Activated naive CD4-positive, alpha-beta T cell treated with anti-CD3 and anti-CD28 coated beads for 36 hours (primary cell): ENCODE measurements around the gene TTC24. TPM values are rescaled to one million over a fixed set of nuclear protein-coding genes. Genes with fewer than 3 reads are reported as not detected.
"Not testable (repeated sequence)": the region's sequence is repeated elsewhere in the genome, so short reads cannot be mapped to it uniquely, and the experiment has no call there.

Experiments used
- CTCF ChIA-PET: fragments of 350-600 bp; sonication (Branson Sonifier 250); formaldehyde crosslinking; loops from one replicate; lab custom pipeline; 2021; ENCODE audit warnings: antibody characterized with exemption; lab: Charles Lee
- DNase-seq: peaks from one replicate; pipeline ENCODE4 v3.0.0-alpha.2; 2020
- H3K27ac Mint-ChIP-seq: one replicate; pipeline ENCODE4 v1.8.0; 2021; ENCODE audit warnings: mild to moderate bottlenecking, mixed read lengths
- H3K27me3 Mint-ChIP-seq: one replicate; pipeline ENCODE4 v1.8.0; 2021; ENCODE audit warnings: low read depth, mixed read lengths
- H3K36me3 Mint-ChIP-seq: one replicate; pipeline ENCODE4 v1.8.0; 2021; ENCODE audit warnings: low read depth, mixed read lengths
- H3K4me1 Mint-ChIP-seq: one replicate; pipeline ENCODE4 v1.8.0; 2021; ENCODE audit warnings: low read depth, mixed read lengths
- H3K4me3 Mint-ChIP-seq: one replicate; pipeline ENCODE4 v1.8.0; 2021; ENCODE audit warnings: mild to moderate bottlenecking, moderate library complexity, mixed read lengths
- H3K9me3 Mint-ChIP-seq: one replicate; pipeline ENCODE4 v1.8.0; 2021; ENCODE audit warnings: mixed read lengths
- intact Hi-C: fragments of 100-400 bp; cut with micrococcal nuclease; formaldehyde crosslinking; loops from one replicate; pipeline ENCODE4 v1.15.1; 2023
- total RNA-seq, 2 experiments: library from RNA; stranded (reverse); gene quantifications; one replicate each; pipeline ENCODE4 v1.2.3, GENCODE V29; 2021

TTC24 gene
- total RNA-seq, 2 experiments from 2014 or later: 3.1 to 3.9 TPM

- peaks cover 23% of the 10 kb centered on the region for H3K36me3 Mint-ChIP-seq
- intact Hi-C loops: loop anchor here (1.0 to 2.0 kb wide), 7 partner anchors 8 to 144 kb away; partner anchors contain the start of genes MEF2D and NAXE
- peak overlapping the region; percentile 91 for H3K4me3 Mint-ChIP-seq
Observed at GRCh38 chr1:156600733-156601121, 21.2 kb downstream of the TTC24 start.

GRCh38 chr1:156601122-156601830 lies 21.8 kb downstream of the TTC24 start, which contains the start of gene GPATCH4:
Gene GPATCH4 (minus strand): TSS chr1:156601479.
- H3K36me3 Mint-ChIP-seq: peaks cover 23% of the 10 kb centered on the region
- H3K4me1 Mint-ChIP-seq: peaks cover 47% of the 10 kb centered on the region
- H3K27me3 Mint-ChIP-seq: no peaks in the 10 kb centered on the region
- peak within 1 kb of the TSS; percentile 97 for H3K27ac Mint-ChIP-seq
- H3K4me3 Mint-ChIP-seq: peak within 1 kb of the TSS; percentile 91
- peak; percentile 89 for DNase-seq
- intact Hi-C loops: loop anchor here (1.0 to 2.0 kb wide), 6 partner anchors 10 to 145 kb away; partner anchors contain the start of genes MEF2D and NAXE
- CTCF ChIA-PET: interaction anchor here (0.6 to 1.5 kb wide), 10 partner anchors 9 to 398 kb away, joined by 3 to 8 read pairs (median 4); partner anchors contain the start of genes MEF2D and NAXE
- H3K9me3 Mint-ChIP-seq: no peaks in the 10 kb centered on the region

More at GRCh38 chr1:156600733-156601121, 21.2 kb downstream of the TTC24 start:
- DNase-seq: no peak
- CTCF ChIA-PET: interaction anchor here (0.7 to 2.0 kb wide), 7 partner anchors 8 to 398 kb away, joined by 3 to 10 read pairs (median 4); partner anchors contain the start of genes MEF2D and NAXE
- Mint-ChIP-seq H3K27me3 (no peaks in the 10 kb centered on the region), H3K9me3 (no peaks in the 10 kb centered on the region), H3K27ac (peak overlapping the region; percentile 97), H3K4me1 (peaks cover 47% of the 10 kb centered on the region)

- Mint-ChIP-seq H3K4me3 (peak overlapping the region; percentile 91), H3K36me3 (peaks cover 22% of the 10 kb centered on the region), H3K9me3 (no peaks in the 10 kb centered on the region), H3K27ac (peak overlapping the region; percentile 97), H3K4me1 (peaks cover 45% of the 10 kb centered on the region), H3K27me3 (no peaks in the 10 kb centered on the region)
- CTCF ChIA-PET: interaction anchor here (0.6 to 1.5 kb wide), 8 partner anchors 10 to 76 kb away, joined by 4 to 8 read pairs (median 4); partner anchors contain the start of gene NAXE
- no peak for DNase-seq
- intact Hi-C loops: loop anchor here (1.0 to 2.0 kb wide), 6 partner anchors 11 to 146 kb away; partner anchors contain the start of genes MEF2D and NAXE
Observed at GRCh38 chr1:156601892-156602291, 22.4 kb downstream of the TTC24 start.

- Mint-ChIP-seq H3K27me3 (no peaks in the 10 kb centered on the region), H3K9me3 (no peaks in the 10 kb centered on the region), H3K27ac (peak overlapping the region; percentile 71), H3K4me3 (peak overlapping the region; percentile 91), H3K36me3 (peaks cover 18% of the 10 kb centered on the region), H3K4me1 (peaks cover 45% of the 10 kb centered on the region)
- CTCF ChIA-PET: interaction anchor here (0.7 to 1.5 kb wide), 4 partner anchors 10 to 20 kb away, joined by 3 to 8 read pairs (median 4); partner anchors contain the start of gene NAXE
- intact Hi-C loops: no loop called here
- peak; percentile 47 for DNase-seq
Observed at GRCh38 chr1:156602557-156602993, 23.1 kb downstream of the TTC24 start.

GRCh38 chr1:156607344-156607743 lies 27.8 kb downstream of the TTC24 start:
- peaks cover 18% of the 10 kb centered on the region for H3K4me1 Mint-ChIP-seq
- intact Hi-C loops, H3K4me3 Mint-ChIP-seq, H3K27ac Mint-ChIP-seq, CTCF ChIA-PET, DNase-seq, H3K27me3 Mint-ChIP-seq, H3K9me3 Mint-ChIP-seq, H3K36me3 Mint-ChIP-seq: not testable (repeated sequence)

- Mint-ChIP-seq H3K36me3 (no peaks in the 10 kb centered on the region), H3K4me1 (peaks cover 10% of the 10 kb centered on the region), H3K27ac (no peak overlapping the region), H3K9me3 (no peaks in the 10 kb centered on the region), H3K27me3 (peaks cover 2% of the 10 kb centered on the region), H3K4me3 (no peak overlapping the region)
- intact Hi-C loops: loop anchor here (1.0 kb wide), 6 partner anchors 8 to 223 kb away; no protein-coding TSS in a partner anchor
- CTCF ChIA-PET: interaction anchor here (0.6 to 2.3 kb wide), 32 partner anchors 8 to 237 kb away, joined by 3 to 24 read pairs (median 4); partner anchors contain the start of genes BCAN, MEF2D, MRPL24 and NAXE
- peak; percentile 85 for DNase-seq
Observed at GRCh38 chr1:156608036-156608674, 28.6 kb downstream of the TTC24 start.

GRCh38 chr1:156608981-156609380 lies 29.5 kb downstream of the TTC24 start:
- Mint-ChIP-seq H3K4me3 (no peak overlapping the region), H3K27ac (no peak overlapping the region), H3K36me3 (no peaks in the 10 kb centered on the region), H3K4me1 (peaks cover 9% of the 10 kb centered on the region), H3K9me3 (no peaks in the 10 kb centered on the region), H3K27me3 (peaks cover 2% of the 10 kb centered on the region)
- CTCF ChIA-PET: interaction anchor here (0.8 to 2.3 kb wide), 30 partner anchors 9 to 224 kb away, joined by 3 to 24 read pairs (median 4); partner anchors contain the start of genes BCAN, MEF2D, MRPL24 and NAXE
- intact Hi-C loops: loop anchor here (1.0 kb wide), 6 partner anchors 9 to 224 kb away; no protein-coding TSS in a partner anchor
- peak; percentile 80 for DNase-seq

GRCh38 chr1:156610072-156610471 lies 30.5 kb downstream of the TTC24 start:
- H3K27ac Mint-ChIP-seq, DNase-seq, H3K4me1 Mint-ChIP-seq, intact Hi-C loops, H3K27me3 Mint-ChIP-seq, H3K36me3 Mint-ChIP-seq, H3K9me3 Mint-ChIP-seq, H3K4me3 Mint-ChIP-seq: not testable (repeated sequence)
- CTCF ChIA-PET: interaction anchor here (0.7 to 2.3 kb wide), 5 partner anchors 11 to 164 kb away, joined by 3 to 10 read pairs (median 4); partner anchors contain the start of gene MEF2D

- H3K27ac Mint-ChIP-seq: no peak overlapping the region
- H3K36me3 Mint-ChIP-seq: no peaks in the 10 kb centered on the region
- H3K9me3 Mint-ChIP-seq: no peaks in the 10 kb centered on the region
- no peak overlapping the region for H3K4me3 Mint-ChIP-seq
- CTCF ChIA-PET: interaction anchor here (0.5 to 2.3 kb wide), 13 partner anchors 10 to 443 kb away, joined by 3 to 12 read pairs (median 4); no protein-coding TSS in a partner anchor
- no peak for DNase-seq
- H3K4me1 Mint-ChIP-seq: peaks cover 9% of the 10 kb centered on the region
- peaks cover 11% of the 10 kb centered on the region for H3K27me3 Mint-ChIP-seq
- intact Hi-C loops: no loop called here
Observed at GRCh38 chr1:156612666-156613065, 33.1 kb downstream of the TTC24 start.

- no peak overlapping the region for H3K27ac Mint-ChIP-seq
- H3K4me1 Mint-ChIP-seq: no peaks in the 10 kb centered on the region
- no peaks in the 10 kb centered on the region for H3K36me3 Mint-ChIP-seq
- CTCF ChIA-PET: interaction anchor here (0.6 to 2.4 kb wide), 2 partner anchors 11 to 1032 kb away, joined by 3 to 5 read pairs; no protein-coding TSS in a partner anchor
- H3K27me3 Mint-ChIP-seq: peaks cover 30% of the 10 kb centered on the region
- intact Hi-C loops: no loop called here
- no peak for DNase-seq
- no peaks in the 10 kb centered on the region for H3K9me3 Mint-ChIP-seq
- H3K4me3 Mint-ChIP-seq: no peak overlapping the region
Observed at GRCh38 chr1:156615946-156616345, 36.4 kb downstream of the TTC24 start.

GRCh38 chr1:156616463-156616862 lies 36.9 kb downstream of the TTC24 start:
- Mint-ChIP-seq H3K9me3 (no peaks in the 10 kb centered on the region), H3K36me3 (no peaks in the 10 kb centered on the region), H3K27ac (no peak overlapping the region), H3K27me3 (peaks cover 30% of the 10 kb centered on the region), H3K4me3 (no peak overlapping the region), H3K4me1 (no peaks in the 10 kb centered on the region)
- CTCF ChIA-PET: interaction anchor here (4.7 kb wide), 1 partner anchor 42 kb away, joined by 21 read pairs; no protein-coding TSS in a partner anchor
- DNase-seq: no peak
- intact Hi-C loops: no loop called here
